HG03135 (cell line): ENCODE data around the gene POLE.

Experiments used
- ATAC-seq: cut with Tn5 transposase; IDR thresholded peaks from one replicate; pipeline ENCODE4 v1.9.1; 2021; ENCODE audit warnings: mild to moderate bottlenecking, moderate library complexity; ENCODE audit not compliant: unreplicated experiment

POLE gene

GRCh38 chr12:132583411-132583710, 103.8 kb downstream of the POLE start:
- no peak for ATAC-seq

GRCh38 chr12:132582582-132583410, 104.3 kb downstream of the POLE start:
- no peak for ATAC-seq

GRCh38 chr12:132582058-132582420, 105.1 kb downstream of the POLE start:
- no peak for ATAC-seq

GRCh38 chr12:132581348-132582057, 105.6 kb downstream of the POLE start:
- no peak for ATAC-seq

GRCh38 chr12:132580701-132581292, 106.3 kb downstream of the POLE start:
- ATAC-seq, result no peak

GRCh38 chr12:132579744-132580143, 107.4 kb downstream of the POLE start:
- no peak for ATAC-seq

- no peak for ATAC-seq
These were observed 108.3 kb downstream of the POLE start for GRCh38 chr12:132578826-132579225.

- no peak for ATAC-seq
These were observed 109.0 kb downstream of the POLE start for GRCh38 chr12:132578118-132578517.

GRCh38 chr12:132577191-132577920, 109.8 kb downstream of the POLE start:
- no peak for ATAC-seq

- no peak for ATAC-seq
These were observed 110.4 kb downstream of the POLE start for GRCh38 chr12:132576701-132577100.

GRCh38 chr12:132575661-132576060, 111.5 kb downstream of the POLE start:
- ATAC-seq, result no peak

GRCh38 chr12:132574271-132574996, 112.7 kb downstream of the POLE start:
- no peak for ATAC-seq
